DOHH2 (cell line): Measurements from ENCODE around the gene ZNF20.
"Not testable (repeated sequence)": the region's sequence is repeated elsewhere in the genome, so short reads cannot be mapped to it uniquely, and the experiment has no call there.

Experiments used
- EZH2phosphoT487 ChIP-seq: fragments of 200-600 bp; sonication (generic); IDR thresholded peaks from 2 replicates; pipeline ENCODE4 v1.6.1; 2017; ENCODE audit warnings: borderline replicate concordance, mild to moderate bottlenecking, antibody characterized with exemption, low read length, moderate library complexity, mixed read lengths
- TF ChIP-seq, protein P1 (sequence below): fragments of 200-600 bp; sonication (generic); IDR thresholded peaks from one replicate; pipeline ENCODE4 v1.5.1; 2014; ENCODE audit warnings: antibody characterized with exemption, mild to moderate bottlenecking, low read depth, low read length; ENCODE audit not compliant: poor library complexity, severe bottlenecking

- TF ChIP-seq, protein P1, sequence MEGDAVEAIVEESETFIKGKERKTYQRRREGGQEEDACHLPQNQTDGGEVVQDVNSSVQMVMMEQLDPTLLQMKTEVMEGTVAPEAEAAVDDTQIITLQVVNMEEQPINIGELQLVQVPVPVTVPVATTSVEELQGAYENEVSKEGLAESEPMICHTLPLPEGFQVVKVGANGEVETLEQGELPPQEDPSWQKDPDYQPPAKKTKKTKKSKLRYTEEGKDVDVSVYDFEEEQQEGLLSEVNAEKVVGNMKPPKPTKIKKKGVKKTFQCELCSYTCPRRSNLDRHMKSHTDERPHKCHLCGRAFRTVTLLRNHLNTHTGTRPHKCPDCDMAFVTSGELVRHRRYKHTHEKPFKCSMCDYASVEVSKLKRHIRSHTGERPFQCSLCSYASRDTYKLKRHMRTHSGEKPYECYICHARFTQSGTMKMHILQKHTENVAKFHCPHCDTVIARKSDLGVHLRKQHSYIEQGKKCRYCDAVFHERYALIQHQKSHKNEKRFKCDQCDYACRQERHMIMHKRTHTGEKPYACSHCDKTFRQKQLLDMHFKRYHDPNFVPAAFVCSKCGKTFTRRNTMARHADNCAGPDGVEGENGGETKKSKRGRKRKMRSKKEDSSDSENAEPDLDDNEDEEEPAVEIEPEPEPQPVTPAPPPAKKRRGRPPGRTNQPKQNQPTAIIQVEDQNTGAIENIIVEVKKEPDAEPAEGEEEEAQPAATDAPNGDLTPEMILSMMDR = not testable (repeated sequence)
- TF ChIP-seq EZH2phosphoT487 = not testable (repeated sequence)
These were observed 36.2 kb downstream of the ZNF20 start for GRCh38 chr19:12103909-12104308.
